SK-N-SH treated with all-trans-retinoic acid at 6 μM for 48 hours (cell line): Measurements from ENCODE around the gene DNASE1L2.

Experiments used
- ATAC-seq: fragments of 200-7000 bp; cut with Tn5 transposase; 3 replicates; pipeline ENCODE4 v1.9.1; 2020; ENCODE audit warnings: mild to moderate bottlenecking, moderate library complexity
- ARNTL ChIP-seq: fragments of 450-650 bp; formaldehyde crosslinking; IDR thresholded peaks from 2 replicates; pipeline ENCODE4 v1.5.0; 2020; ENCODE audit warnings: low read depth, mild to moderate bottlenecking, moderate library complexity, borderline replicate concordance
- CSDC2 ChIP-seq: fragments of 250-450 bp; sonication (Bioruptor Pico); IDR thresholded peaks from 2 replicates; pipeline ENCODE4 v1.5.0; 2020; ENCODE audit warnings: mild to moderate bottlenecking, moderate library complexity
- ESRRG ChIP-seq: fragments of 250-450 bp; sonication (Bioruptor Pico); IDR thresholded peaks from 2 replicates; pipeline ENCODE4 v1.6.1; 2021; ENCODE audit warnings: mild to moderate bottlenecking
- GLIS3 ChIP-seq: fragments of 250-450 bp; sonication (Bioruptor Pico); IDR thresholded peaks from 2 replicates; pipeline ENCODE4 v1.5.0; 2020; ENCODE audit warnings: mild to moderate bottlenecking, moderate library complexity
- ISL1 ChIP-seq: fragments of 250-450 bp; sonication (Bioruptor Pico); IDR thresholded peaks from 2 replicates; pipeline ENCODE4 v2.1.2; 2022; ENCODE audit warnings: mild to moderate bottlenecking, moderate library complexity
- RARB ChIP-seq: fragments of 250-450 bp; sonication (Bioruptor Pico); IDR thresholded peaks from 2 replicates; pipeline ENCODE4 v1.8.0; 2021; ENCODE audit warnings: mild to moderate bottlenecking, moderate library complexity
- SNAI2 ChIP-seq: fragments of 250-450 bp; sonication (Bioruptor Pico); IDR thresholded peaks from 2 replicates; pipeline ENCODE4 v1.5.0; 2020; ENCODE audit warnings: mild to moderate bottlenecking, moderate library complexity
- TOX ChIP-seq: fragments of 250-450 bp; sonication (Bioruptor Pico); IDR thresholded peaks from 2 replicates; pipeline ENCODE4 v1.8.0; 2021; ENCODE audit warnings: mild to moderate bottlenecking, moderate library complexity, borderline replicate concordance
- ZFP3 ChIP-seq: fragments of 250-450 bp; sonication (Bioruptor Pico); IDR thresholded peaks from 2 replicates; pipeline ENCODE4 v1.5.0; 2020; ENCODE audit warnings: mild to moderate bottlenecking, moderate library complexity
- ZFP30 ChIP-seq: fragments of 450-650 bp; formaldehyde crosslinking; IDR thresholded peaks from 2 replicates; pipeline ENCODE4 v1.5.0; 2022; ENCODE audit warnings: mild to moderate bottlenecking, moderate library complexity
- ZNF565 ChIP-seq: fragments of 450-650 bp; formaldehyde crosslinking; conservative IDR thresholded peaks from 2 replicates; pipeline ENCODE4 v1.5.0; 2020; ENCODE audit warnings: low read depth, mild to moderate bottlenecking, moderate library complexity
- ZNF70 ChIP-seq: fragments of 450-650 bp; formaldehyde crosslinking; IDR thresholded peaks from 2 replicates; pipeline ENCODE4 v1.5.0; 2020; ENCODE audit warnings: mild to moderate bottlenecking, moderate library complexity
- ZNF8 ChIP-seq: fragments of 450-650 bp; formaldehyde crosslinking; IDR thresholded peaks from 2 replicates; pipeline ENCODE4 v1.5.0; 2020; ENCODE audit warnings: mild to moderate bottlenecking, moderate library complexity
- TF ChIP-seq, protein P1 (sequence below): fragments of 250-450 bp; sonication (Bioruptor Pico); IDR thresholded peaks from 2 replicates; pipeline ENCODE4 v1.5.0; 2020; ENCODE audit warnings: mild to moderate bottlenecking, moderate library complexity
- TF ChIP-seq, protein P2 (sequence below): fragments of 250-450 bp; sonication (Bioruptor Pico); IDR thresholded peaks from 2 replicates; pipeline ENCODE4 v1.5.1; 2021; ENCODE audit warnings: mild to moderate bottlenecking, moderate library complexity
- TF ChIP-seq, protein P3 (sequence below): fragments of 250-450 bp; sonication (Bioruptor Pico); IDR thresholded peaks from 2 replicates; pipeline ENCODE4 v1.8.0; 2021; ENCODE audit warnings: low read depth, mild to moderate bottlenecking, moderate library complexity, borderline replicate concordance
- TF ChIP-seq, protein P4 (sequence below): fragments of 250-450 bp; sonication (Bioruptor Pico); IDR thresholded peaks from 2 replicates; pipeline ENCODE4 v1.5.1; 2020; ENCODE audit warnings: low read depth, mild to moderate bottlenecking, moderate library complexity
- TF ChIP-seq, protein P5 (sequence below): fragments of 250-450 bp; sonication (Bioruptor Pico); IDR thresholded peaks from 2 replicates; pipeline ENCODE4 v1.8.0; 2020; ENCODE audit warnings: mild to moderate bottlenecking, moderate library complexity, borderline replicate concordance

DNASE1L2 gene

DNA sequence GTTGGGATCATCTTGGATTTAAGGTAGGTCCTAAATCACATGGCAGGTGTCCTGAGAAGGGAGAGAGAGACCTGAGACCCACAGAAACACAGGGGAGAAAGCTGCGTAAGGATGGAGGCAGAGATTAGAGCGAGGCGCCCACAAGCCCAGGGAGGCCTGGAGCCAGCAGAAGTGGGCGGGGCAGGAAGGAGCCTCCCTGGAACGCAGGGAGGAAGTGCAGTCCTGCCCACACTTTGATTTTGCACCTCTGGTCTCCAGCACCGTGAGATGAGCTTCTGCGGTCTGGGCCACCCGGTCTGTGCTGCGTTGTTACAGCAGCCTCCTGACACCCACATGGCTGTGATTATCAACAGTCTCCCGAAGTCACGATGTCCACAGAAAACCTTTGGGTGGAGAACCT lies 6.4 kb downstream of the DNASE1L2 start:
- no peak for ATAC-seq
- TF ChIP-seq TOX (CRISPR knock-in tag) (no peak), GLIS3 (CRISPR knock-in tag) (no peak), ISL1 (CRISPR knock-in tag) (no peak), ESRRG (CRISPR knock-in tag) (no peak), ZNF565 (CRISPR knock-in tag) (no peak)

DNA sequence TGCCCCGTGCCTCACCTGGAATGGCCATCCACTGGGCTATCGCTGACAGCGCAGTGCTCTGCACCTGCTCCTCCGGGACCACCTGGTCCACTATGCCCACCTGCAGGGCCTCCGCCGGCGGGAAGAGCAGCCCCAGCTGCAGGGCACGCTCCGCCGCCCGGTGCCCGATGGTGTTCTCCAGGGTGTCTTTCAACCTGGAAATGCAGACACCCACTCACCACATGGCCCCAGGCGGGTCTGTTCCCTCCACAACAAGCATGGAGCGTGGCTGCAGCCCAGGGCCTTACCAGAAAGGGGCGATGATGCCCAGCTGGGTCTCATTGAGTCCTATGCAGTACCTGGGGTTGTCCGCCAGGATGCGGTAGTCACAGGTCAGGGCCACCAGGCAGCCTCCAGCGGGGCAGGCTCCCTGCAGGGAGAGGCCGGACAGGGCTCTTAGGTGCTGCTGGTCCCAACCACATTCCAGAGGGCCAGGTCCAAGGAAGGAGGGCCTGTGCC lies 6.8 kb downstream of the DNASE1L2 start:
- ATAC-seq, result no peak; the same call in 2 of the 3 replicates

DNA sequence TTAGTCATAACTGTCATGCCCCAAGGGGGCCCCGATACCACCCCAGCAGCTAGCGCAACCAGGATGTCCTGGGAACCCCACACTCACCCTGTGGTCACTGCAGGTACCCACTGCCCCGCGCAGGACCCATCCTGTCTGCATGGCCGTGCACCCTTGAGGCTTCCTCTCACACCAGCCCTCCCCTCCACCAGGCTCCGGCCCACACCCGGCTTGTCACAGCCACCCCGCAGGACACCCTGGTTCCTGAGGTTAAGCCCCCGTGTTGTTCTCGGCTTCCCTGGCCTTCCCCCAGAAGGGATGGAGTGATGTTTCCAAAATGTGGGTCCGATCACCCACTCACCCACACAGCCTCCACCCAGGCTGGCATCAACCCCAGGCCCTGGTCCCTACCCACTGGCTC lies 7.5 kb downstream of the DNASE1L2 start:
- ATAC-seq, result no peak
- TF ChIP-seq ZFP3, result no peak
- TF ChIP-seq, protein P1, sequence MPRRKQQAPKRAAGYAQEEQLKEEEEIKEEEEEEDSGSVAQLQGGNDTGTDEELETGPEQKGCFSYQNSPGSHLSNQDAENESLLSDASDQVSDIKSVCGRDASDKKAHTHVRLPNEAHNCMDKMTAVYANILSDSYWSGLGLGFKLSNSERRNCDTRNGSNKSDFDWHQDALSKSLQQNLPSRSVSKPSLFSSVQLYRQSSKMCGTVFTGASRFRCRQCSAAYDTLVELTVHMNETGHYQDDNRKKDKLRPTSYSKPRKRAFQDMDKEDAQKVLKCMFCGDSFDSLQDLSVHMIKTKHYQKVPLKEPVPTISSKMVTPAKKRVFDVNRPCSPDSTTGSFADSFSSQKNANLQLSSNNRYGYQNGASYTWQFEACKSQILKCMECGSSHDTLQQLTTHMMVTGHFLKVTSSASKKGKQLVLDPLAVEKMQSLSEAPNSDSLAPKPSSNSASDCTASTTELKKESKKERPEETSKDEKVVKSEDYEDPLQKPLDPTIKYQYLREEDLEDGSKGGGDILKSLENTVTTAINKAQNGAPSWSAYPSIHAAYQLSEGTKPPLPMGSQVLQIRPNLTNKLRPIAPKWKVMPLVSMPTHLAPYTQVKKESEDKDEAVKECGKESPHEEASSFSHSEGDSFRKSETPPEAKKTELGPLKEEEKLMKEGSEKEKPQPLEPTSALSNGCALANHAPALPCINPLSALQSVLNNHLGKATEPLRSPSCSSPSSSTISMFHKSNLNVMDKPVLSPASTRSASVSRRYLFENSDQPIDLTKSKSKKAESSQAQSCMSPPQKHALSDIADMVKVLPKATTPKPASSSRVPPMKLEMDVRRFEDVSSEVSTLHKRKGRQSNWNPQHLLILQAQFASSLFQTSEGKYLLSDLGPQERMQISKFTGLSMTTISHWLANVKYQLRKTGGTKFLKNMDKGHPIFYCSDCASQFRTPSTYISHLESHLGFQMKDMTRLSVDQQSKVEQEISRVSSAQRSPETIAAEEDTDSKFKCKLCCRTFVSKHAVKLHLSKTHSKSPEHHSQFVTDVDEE, result no peak
- TF ChIP-seq, protein P2, sequence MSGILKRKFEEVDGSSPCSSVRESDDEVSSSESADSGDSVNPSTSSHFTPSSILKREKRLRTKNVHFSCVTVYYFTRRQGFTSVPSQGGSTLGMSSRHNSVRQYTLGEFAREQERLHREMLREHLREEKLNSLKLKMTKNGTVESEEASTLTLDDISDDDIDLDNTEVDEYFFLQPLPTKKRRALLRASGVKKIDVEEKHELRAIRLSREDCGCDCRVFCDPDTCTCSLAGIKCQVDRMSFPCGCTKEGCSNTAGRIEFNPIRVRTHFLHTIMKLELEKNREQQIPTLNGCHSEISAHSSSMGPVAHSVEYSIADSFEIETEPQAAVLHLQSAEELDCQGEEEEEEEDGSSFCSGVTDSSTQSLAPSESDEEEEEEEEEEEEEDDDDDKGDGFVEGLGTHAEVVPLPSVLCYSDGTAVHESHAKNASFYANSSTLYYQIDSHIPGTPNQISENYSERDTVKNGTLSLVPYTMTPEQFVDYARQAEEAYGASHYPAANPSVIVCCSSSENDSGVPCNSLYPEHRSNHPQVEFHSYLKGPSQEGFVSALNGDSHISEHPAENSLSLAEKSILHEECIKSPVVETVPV (CRISPR knock-in tag), result no peak
- TF ChIP-seq RARB (CRISPR knock-in tag), result no peak
- no peak for TF ChIP-seq ZFP30 (CRISPR knock-in tag)
- no peak for TF ChIP-seq SNAI2 (CRISPR knock-in tag)
- TF ChIP-seq ARNTL, result no peak
- TF ChIP-seq ISL1 (CRISPR knock-in tag), result no peak

More for the DNA sequence above, 6.8 kb downstream of the DNASE1L2 start:
- TF ChIP-seq ZNF8 (CRISPR knock-in tag) (no peak), TOX (CRISPR knock-in tag) (no peak), GLIS3 (CRISPR knock-in tag) (no peak), ZNF70 (CRISPR knock-in tag) (no peak), CSDC2 (no peak), ISL1 (CRISPR knock-in tag) (no peak), SNAI2 (CRISPR knock-in tag) (no peak), RARB (CRISPR knock-in tag) (no peak), ARNTL (no peak)
- TF ChIP-seq, protein P3, sequence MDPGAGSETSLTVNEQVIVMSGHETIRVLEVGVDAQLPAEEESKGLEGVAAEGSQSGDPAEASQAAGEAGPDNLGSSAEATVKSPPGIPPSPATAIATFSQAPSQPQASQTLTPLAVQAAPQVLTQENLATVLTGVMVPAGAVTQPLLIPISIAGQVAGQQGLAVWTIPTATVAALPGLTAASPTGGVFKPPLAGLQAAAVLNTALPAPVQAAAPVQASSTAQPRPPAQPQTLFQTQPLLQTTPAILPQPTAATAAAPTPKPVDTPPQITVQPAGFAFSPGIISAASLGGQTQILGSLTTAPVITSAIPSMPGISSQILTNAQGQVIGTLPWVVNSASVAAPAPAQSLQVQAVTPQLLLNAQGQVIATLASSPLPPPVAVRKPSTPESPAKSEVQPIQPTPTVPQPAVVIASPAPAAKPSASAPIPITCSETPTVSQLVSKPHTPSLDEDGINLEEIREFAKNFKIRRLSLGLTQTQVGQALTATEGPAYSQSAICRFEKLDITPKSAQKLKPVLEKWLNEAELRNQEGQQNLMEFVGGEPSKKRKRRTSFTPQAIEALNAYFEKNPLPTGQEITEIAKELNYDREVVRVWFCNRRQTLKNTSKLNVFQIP (CRISPR knock-in tag), result no peak
- TF ChIP-seq, protein P4, sequence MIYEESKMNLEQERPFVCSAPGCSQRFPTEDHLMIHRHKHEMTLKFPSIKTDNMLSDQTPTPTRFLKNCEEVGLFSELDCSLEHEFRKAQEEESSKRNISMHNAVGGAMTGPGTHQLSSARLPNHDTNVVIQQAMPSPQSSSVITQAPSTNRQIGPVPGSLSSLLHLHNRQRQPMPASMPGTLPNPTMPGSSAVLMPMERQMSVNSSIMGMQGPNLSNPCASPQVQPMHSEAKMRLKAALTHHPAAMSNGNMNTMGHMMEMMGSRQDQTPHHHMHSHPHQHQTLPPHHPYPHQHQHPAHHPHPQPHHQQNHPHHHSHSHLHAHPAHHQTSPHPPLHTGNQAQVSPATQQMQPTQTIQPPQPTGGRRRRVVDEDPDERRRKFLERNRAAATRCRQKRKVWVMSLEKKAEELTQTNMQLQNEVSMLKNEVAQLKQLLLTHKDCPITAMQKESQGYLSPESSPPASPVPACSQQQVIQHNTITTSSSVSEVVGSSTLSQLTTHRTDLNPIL, result no peak
- TF ChIP-seq, protein P5, sequence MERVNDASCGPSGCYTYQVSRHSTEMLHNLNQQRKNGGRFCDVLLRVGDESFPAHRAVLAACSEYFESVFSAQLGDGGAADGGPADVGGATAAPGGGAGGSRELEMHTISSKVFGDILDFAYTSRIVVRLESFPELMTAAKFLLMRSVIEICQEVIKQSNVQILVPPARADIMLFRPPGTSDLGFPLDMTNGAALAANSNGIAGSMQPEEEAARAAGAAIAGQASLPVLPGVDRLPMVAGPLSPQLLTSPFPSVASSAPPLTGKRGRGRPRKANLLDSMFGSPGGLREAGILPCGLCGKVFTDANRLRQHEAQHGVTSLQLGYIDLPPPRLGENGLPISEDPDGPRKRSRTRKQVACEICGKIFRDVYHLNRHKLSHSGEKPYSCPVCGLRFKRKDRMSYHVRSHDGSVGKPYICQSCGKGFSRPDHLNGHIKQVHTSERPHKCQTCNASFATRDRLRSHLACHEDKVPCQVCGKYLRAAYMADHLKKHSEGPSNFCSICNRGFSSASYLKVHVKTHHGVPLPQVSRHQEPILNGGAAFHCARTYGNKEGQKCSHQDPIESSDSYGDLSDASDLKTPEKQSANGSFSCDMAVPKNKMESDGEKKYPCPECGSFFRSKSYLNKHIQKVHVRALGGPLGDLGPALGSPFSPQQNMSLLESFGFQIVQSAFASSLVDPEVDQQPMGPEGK (CRISPR knock-in tag), result no peak

DNA sequence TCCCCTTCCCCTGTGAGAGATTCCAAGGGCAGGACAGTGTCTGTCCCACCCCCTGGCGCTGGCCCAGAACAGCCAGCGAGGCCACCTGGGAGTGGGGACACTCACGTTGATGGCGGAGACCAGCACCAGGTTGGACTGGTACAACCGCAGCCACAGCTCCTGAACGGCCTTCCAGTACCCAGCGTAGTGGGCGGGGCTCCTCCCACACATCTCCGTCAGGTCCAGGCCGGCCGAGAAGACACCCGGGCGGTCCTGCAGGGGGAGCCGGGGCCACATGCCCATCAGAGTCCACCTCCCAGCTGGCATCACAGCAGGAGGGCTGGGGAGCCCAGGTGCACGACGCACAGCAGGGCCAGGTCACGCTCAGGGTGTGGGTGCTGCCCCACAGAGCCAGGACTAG lies 8.1 kb downstream of the DNASE1L2 start:
- TF ChIP-seq ISL1 (CRISPR knock-in tag) (no peak), GLIS3 (CRISPR knock-in tag) (no peak)
- TF ChIP-seq, protein P2 (CRISPR knock-in tag), result no peak
- TF ChIP-seq, all 23 proteins: peak for 0
- ATAC-seq, result peak; percentile 22
